ENCODE measurements around the gene LENG8. TPM values are rescaled to one million over a fixed set of nuclear protein-coding genes. Genes with fewer than 3 reads are reported as not detected.

LENG8 gene
- total RNA-seq, 1 experiment from 2014 or later, result 238 TPM

DNA sequence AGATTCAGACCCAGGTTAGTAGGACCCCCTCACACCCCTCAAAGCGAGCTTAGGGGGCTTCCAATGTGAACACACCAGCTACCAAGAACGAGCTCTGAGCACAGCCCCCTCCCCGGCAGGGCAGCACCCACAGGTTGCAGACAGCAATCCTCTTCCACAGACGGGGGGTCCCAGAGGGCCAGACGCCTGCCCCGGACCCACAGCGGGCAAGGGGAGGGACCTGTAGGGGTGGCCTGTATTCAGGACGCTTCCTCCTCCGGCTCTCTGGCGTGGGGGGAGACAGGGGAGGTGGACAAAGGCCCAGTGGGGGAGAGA, 29.0 kb upstream of the LENG8 start:
- Mint-ChIP-seq H3K27me3 (ENCODE audit: insufficient read depth, unreplicated experiment) (peaks cover 14% of the 10 kb centered on the region), H3K36me3 (ENCODE audit: insufficient read depth, unreplicated experiment) (no peaks in the 10 kb centered on the region), H3K9me3 (ENCODE audit: unreplicated experiment) (peaks cover 7% of the 10 kb centered on the region), H3K27ac (ENCODE audit: low read depth, unreplicated experiment) (no peak overlapping the region), H3K4me3 (ENCODE audit: unreplicated experiment) (no peak overlapping the region), H3K4me1 (ENCODE audit: insufficient read depth, unreplicated experiment) (no peaks in the 10 kb centered on the region)
- no peak for DNase-seq (ENCODE audit: unreplicated experiment)
- BruUV-seq (replicated peaks), result no TSS peak
- intact Hi-C loops (cut with micrococcal nuclease), result no loop called here
- ChIA-PET POLR2A (interaction anchor here (0.6 kb wide), 1 partner anchor 260 kb away, joined by 4 read pairs; no protein-coding TSS in a partner anchor), CTCF (interaction anchor here (0.5 to 2.0 kb wide), 3 partner anchors 19 to 59 kb away, joined by 3 to 10 read pairs (median 3); no protein-coding TSS in a partner anchor)
- TF ChIP-seq, protein P1, sequence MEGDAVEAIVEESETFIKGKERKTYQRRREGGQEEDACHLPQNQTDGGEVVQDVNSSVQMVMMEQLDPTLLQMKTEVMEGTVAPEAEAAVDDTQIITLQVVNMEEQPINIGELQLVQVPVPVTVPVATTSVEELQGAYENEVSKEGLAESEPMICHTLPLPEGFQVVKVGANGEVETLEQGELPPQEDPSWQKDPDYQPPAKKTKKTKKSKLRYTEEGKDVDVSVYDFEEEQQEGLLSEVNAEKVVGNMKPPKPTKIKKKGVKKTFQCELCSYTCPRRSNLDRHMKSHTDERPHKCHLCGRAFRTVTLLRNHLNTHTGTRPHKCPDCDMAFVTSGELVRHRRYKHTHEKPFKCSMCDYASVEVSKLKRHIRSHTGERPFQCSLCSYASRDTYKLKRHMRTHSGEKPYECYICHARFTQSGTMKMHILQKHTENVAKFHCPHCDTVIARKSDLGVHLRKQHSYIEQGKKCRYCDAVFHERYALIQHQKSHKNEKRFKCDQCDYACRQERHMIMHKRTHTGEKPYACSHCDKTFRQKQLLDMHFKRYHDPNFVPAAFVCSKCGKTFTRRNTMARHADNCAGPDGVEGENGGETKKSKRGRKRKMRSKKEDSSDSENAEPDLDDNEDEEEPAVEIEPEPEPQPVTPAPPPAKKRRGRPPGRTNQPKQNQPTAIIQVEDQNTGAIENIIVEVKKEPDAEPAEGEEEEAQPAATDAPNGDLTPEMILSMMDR (IDR thresholded peaks at IDR 0.05; ENCODE audit: unreplicated experiment), result no peak

DNA sequence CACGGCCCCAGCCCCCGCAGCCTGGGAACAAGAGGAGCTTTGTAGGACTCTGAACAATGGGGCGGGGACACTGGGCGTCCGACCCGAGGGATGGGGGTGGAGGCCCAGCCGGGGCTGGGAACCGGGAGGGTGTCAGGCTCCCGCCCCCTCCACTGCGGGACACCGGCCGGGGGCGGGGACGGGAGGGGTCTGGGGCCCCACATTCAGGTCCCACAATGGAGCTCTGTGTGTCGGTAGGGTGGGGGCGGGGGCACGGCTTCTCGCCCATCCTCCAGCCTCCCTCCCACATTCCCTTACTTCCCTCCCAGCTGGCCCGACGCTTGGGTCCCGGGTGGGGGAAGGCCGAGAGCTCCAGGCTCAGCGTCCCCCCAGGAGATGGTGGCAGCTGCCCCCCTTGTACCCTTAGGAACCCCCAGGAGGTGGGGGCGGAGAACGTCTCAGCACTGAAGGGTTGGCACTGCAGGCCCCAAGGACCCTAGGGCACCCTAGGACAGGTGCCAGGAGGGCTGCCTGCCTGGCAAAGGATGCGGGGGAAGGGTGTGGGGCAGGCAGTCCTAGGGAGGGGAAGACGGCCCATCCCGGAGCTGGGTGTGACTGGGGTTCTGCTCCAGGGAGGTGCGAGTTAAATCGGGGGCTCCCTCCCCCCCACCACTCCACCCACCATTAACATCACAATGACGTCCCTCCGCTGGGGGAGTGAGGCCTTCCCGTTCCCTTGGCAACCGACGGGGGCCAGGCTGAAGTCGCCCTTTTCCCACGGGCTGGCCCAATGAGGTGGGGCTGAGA, 28.4 kb upstream of the LENG8 start:
- Mint-ChIP-seq H3K4me3 (ENCODE audit: unreplicated experiment) (no peak overlapping the region), H3K4me1 (ENCODE audit: insufficient read depth, unreplicated experiment) (no peaks in the 10 kb centered on the region), H3K27ac (ENCODE audit: low read depth, unreplicated experiment) (no peak overlapping the region), H3K36me3 (ENCODE audit: insufficient read depth, unreplicated experiment) (no peaks in the 10 kb centered on the region), H3K27me3 (ENCODE audit: insufficient read depth, unreplicated experiment) (peaks cover 14% of the 10 kb centered on the region), H3K9me3 (ENCODE audit: unreplicated experiment) (peaks cover 7% of the 10 kb centered on the region)
- DNase-seq (ENCODE audit: unreplicated experiment), result no peak
- intact Hi-C loops (cut with micrococcal nuclease), result no loop called here
- CTCF ChIA-PET, result interaction anchor here (0.5 to 2.0 kb wide), 4 partner anchors 18 to 476 kb away, joined by 3 to 10 read pairs (median 3); no protein-coding TSS in a partner anchor
- TF ChIP-seq, protein P1 (IDR thresholded peaks at IDR 0.05; ENCODE audit: unreplicated experiment), result no peak
- BruUV-seq (replicated peaks), result no TSS peak
- POLR2A ChIA-PET, result interaction anchor here (0.6 to 1.0 kb wide), 2 partner anchors 28 to 260 kb away, joined by 4 read pairs; partner anchors contain the start of gene LENG8

DNA sequence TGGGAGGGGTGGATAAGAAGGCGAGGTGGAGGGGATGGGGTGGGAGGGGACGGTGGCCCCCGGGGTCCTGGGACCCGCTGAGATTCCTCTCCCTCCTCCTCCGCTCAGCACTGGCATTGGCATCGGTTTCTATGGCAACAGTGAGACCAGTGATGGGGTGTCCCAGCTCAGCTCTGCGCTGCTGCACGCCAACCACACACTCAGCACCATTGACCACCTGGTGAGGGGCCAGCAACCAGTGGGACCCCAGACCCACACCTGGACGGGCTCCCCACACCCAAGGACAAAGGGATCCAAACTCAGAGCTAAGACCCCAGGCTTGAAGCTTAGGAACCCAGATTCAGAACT, 27.9 kb upstream of the LENG8 start:
- Mint-ChIP-seq H3K4me1 (ENCODE audit: insufficient read depth, unreplicated experiment) (no peaks in the 10 kb centered on the region), H3K27ac (ENCODE audit: low read depth, unreplicated experiment) (no peak overlapping the region), H3K36me3 (ENCODE audit: insufficient read depth, unreplicated experiment) (no peaks in the 10 kb centered on the region), H3K4me3 (ENCODE audit: unreplicated experiment) (no peak overlapping the region), H3K27me3 (ENCODE audit: insufficient read depth, unreplicated experiment) (peaks cover 20% of the 10 kb centered on the region), H3K9me3 (ENCODE audit: unreplicated experiment) (peaks cover 7% of the 10 kb centered on the region)
- no peak for DNase-seq (ENCODE audit: unreplicated experiment)
- TF ChIP-seq, protein P1 (IDR thresholded peaks at IDR 0.05; ENCODE audit: unreplicated experiment), result no peak
- intact Hi-C loops (cut with micrococcal nuclease), result no loop called here
- ChIA-PET POLR2A (interaction anchor here (1.0 kb wide), 1 partner anchor 27 kb away, joined by 4 read pairs; the partner anchor contains the start of gene LENG8), CTCF (interaction anchor here (0.5 to 0.6 kb wide), 2 partner anchors 477 to 644 kb away, joined by 3 read pairs; no protein-coding TSS in a partner anchor)
- BruUV-seq (replicated peaks), result no TSS peak

DNA sequence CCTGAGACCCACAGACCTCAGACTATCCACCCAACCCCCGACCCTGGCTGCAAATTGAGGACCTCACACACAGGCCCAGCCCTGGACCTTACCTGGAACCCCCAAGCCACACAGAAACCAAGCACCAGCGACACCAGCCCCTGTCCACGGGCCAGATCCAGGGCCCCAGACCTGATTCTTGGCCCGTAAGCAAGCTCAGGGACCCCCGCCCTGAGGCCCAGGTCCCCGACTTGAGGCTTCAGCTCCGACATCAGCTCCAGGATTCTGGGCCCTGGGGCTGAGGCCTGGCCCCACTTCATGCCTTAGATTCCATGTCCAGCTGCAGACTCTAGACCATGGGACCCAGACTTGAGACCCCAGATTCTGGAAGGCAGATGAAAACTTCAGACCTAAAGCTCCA, 27.5 kb upstream of the LENG8 start:
- no TSS peak for BruUV-seq (replicated peaks)
- Mint-ChIP-seq H3K27me3 (ENCODE audit: insufficient read depth, unreplicated experiment) (peaks cover 23% of the 10 kb centered on the region), H3K4me1 (ENCODE audit: insufficient read depth, unreplicated experiment) (no peaks in the 10 kb centered on the region), H3K27ac (ENCODE audit: low read depth, unreplicated experiment) (no peak overlapping the region), H3K4me3 (ENCODE audit: unreplicated experiment) (no peak overlapping the region), H3K36me3 (ENCODE audit: insufficient read depth, unreplicated experiment) (no peaks in the 10 kb centered on the region), H3K9me3 (ENCODE audit: unreplicated experiment) (peaks cover 7% of the 10 kb centered on the region)
- no peak for DNase-seq (ENCODE audit: unreplicated experiment)
- CTCF ChIA-PET, result interaction anchor here (0.6 to 1.1 kb wide), 2 partner anchors 31 to 644 kb away, joined by 3 read pairs; no protein-coding TSS in a partner anchor
- POLR2A ChIA-PET, result interaction anchor here (1.0 kb wide), 1 partner anchor 27 kb away, joined by 4 read pairs; the partner anchor contains the start of gene LENG8
- TF ChIP-seq, protein P1 (IDR thresholded peaks at IDR 0.05; ENCODE audit: unreplicated experiment), result no peak
- intact Hi-C loops (cut with micrococcal nuclease), result no loop called here

Measured in MCF 10A (cell line).